Erythroblast (primary cell): ENCODE measurements around the gene CPOX.

Experiments used
- GATA1 ChIP-seq: IDR thresholded peaks from 2 replicates; pipeline ENCODE4 v1.6.1; 2011; ENCODE audit warnings: low read depth, mild to moderate bottlenecking, control low read depth, low read length, moderate library complexity
- POLR2A ChIP-seq: IDR thresholded peaks from 2 replicates; pipeline ENCODE4 v1.6.1; 2011; ENCODE audit warnings: mild to moderate bottlenecking, low read length

DNA sequence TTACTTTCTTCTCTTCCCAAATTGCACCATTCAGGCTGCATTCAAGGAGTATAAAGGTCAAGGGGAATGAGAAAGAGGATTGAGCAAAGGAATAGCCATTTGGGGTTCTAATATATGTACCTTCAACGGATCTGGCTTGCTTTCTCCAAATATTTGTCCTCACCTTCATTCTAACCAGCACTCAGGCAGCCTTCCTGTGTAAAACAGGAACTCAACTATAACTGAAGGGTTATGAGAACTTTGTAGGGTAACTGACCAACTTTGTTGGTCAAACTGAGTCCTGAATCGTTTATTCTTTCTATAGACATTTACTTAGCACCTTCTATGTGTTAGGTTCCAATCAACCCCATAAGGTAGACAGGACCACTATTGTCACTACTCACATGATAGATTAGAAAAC is 5.1 kb upstream of the CPOX start:
- TF ChIP-seq POLR2A, result no peak
- no peak for TF ChIP-seq GATA1
